ENCODE results near the gene ABI1.

The ABI1 gene

GRCh38 chr10:26746061-26746460 lies 114.7 kb downstream of the ABI1 start:
- no peak for DNase-seq

DNA sequence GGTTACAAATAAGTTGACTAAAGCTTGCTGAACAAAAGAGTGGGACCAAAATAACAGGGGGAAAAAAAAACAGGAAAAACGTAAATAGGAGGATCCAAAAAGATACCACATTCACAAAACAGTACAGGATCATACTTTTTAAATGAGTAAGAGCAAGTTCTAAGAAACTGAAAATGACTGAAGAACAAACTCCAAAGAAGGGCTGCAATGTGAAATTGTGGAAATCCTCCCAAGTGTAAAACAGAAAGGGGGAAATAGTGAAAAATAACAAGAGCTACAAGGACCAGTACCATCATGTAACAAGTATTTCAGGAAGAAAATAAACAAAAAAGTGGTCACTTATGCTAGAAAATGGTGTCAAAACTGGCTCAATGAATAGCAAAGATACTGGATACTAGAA lies 116.9 kb downstream of the ABI1 start:
- no peak for DNase-seq

- DNase-seq, result no peak
Observed at GRCh38 chr10:26743091-26743490, 117.7 kb downstream of the ABI1 start.

DNA sequence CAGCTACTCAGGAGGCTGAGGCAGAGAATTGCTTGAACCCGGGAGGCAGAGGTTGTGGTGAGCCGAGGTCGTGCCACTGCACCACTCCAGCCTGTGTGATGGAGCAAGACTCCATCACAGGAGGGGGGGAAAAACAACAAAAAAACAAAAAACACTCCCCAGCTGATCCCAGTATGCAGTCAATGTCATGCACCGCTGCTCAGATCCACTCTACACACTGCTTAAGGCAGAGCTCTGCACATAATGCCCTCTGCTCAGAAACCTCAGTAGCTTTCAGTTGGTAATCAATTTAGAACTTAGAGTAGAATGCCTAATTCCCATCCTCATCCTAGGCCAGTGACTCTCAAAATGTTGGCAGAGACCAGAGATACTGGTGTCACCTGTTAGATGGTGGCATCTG lies 119.4 kb downstream of the ABI1 start:
- DNase-seq, result no peak

DNA sequence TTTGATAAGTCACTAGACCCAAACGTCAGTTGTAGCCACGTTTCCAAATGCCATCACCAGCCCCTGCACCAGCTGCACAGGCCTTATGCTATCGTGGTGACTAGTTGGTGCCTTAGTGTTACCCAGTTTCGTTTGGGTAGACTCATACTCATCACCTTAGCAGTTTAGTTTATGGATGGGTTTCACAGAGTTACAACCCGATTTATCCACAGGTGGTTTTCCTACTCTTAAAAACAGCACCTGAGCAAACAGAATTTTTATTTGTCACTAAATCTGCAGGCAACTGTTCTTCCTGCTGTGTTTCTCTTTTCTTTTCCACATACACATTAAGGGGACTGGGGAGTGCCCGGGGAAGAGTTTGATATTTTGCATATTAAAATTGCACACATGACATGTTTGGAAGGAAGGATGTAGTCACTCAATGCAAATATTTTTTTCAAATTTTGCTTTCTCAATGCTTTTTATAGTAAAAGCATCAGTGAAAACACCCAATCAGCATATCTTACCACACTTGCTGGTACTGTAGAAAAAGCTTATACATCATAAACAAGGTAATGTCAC lies 121.6 kb downstream of the ABI1 start:
- no peak for DNase-seq

DNA sequence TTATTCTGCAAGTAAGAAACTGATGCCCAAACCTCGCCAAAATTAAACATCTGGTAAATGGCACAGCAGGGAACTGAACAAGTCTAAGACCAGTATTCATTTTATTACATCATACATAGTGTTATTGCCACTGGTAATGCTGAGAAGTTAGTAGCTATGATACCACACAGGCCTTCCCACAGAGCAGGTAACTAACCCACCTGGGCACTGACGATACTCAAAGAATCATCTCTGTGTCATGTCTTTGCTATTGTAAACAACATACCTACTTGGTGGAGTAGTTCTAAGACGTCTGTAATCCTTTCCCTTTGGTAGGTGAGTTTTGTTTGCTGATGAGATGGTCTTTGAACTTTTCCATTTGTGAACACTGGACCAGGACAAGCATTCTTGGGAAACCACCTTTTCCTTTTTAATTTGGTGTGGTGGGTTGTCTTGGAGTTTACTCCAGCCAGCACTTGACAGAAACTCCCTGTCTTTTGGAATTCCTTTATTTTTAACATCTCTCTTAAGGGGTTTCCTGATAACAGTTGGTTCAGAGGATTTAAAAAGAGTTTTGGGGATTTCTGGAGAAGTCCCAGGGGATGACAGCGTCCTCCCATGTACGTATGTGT lies 122.4 kb downstream of the ABI1 start:
- DNase-seq, result no peak

- DNase-seq, result peak; percentile 71
Observed at GRCh38 chr10:26737730-26738129, 123.0 kb downstream of the ABI1 start.

GRCh38 chr10:26735435-26735834 lies 125.3 kb downstream of the ABI1 start:
- DNase-seq, result no peak

- no peak for DNase-seq
Observed at GRCh38 chr10:26733750-26734568, 126.8 kb downstream of the ABI1 start.

DNA sequence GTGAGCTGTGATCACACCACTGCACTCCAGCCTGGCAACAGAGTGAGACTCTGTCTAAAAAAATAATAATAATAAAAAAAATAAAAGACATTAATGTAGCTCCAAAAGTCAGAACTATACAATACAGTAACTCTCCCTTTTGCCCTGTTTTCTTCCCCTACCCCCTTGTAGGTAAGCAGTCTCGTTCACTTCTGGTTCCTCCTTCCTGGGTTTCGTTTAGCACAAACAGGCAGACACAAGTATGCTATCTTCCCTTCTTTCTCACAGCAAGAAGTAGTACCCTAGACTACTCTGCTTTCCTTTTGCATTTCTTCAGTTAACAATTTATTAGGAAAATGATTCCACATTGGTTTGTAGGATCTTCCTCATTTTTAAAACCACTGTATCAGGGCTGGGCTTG lies 130.2 kb downstream of the ABI1 start:
- DNase-seq, result no peak

GRCh38 chr10:26729395-26729794 lies 131.4 kb downstream of the ABI1 start:
- DNase-seq, result no peak

DNA sequence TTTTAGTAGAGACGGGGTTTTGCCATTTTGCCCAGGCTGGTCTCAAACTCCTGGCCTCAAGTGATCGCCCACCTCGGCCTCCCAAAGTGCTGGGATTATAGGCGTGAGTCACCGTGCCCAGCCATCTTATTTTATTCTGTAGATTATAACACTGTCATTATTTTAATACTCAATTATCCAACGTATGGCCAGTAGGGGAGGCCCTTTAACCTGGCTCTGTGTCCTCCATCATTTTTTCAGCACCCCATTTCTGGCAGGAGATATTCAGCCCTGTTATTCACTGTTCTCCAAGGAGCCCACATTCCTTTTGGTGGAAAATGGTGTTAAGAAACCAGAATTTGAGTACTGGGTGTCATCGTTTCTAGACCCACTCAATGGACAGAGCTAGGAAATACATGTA lies 131.8 kb downstream of the ABI1 start:
- no peak for DNase-seq

DNA sequence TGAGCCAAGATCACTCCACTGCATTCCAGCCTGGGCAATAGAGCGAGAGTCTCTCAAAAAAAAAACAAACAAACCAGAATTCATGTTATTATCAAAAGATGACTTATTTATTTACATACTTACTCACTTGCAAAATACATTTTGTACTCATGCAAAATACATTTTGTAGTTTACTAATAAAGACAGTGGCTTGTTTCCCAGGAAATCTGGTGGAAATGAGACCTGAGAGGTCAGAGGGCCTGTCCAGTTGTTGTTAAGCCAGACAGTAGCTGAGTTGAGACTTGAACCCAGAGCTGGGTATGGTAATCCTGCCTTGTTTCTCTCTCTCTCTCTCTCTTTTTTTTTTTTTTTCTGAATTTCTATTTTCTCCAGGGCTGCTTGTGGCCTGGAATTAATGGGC lies 133.8 kb downstream of the ABI1 start:
- no peak for DNase-seq

GRCh38 chr10:26725837-26726727 lies 134.7 kb downstream of the ABI1 start:
- DNase-seq, result peak; percentile 78

DNA sequence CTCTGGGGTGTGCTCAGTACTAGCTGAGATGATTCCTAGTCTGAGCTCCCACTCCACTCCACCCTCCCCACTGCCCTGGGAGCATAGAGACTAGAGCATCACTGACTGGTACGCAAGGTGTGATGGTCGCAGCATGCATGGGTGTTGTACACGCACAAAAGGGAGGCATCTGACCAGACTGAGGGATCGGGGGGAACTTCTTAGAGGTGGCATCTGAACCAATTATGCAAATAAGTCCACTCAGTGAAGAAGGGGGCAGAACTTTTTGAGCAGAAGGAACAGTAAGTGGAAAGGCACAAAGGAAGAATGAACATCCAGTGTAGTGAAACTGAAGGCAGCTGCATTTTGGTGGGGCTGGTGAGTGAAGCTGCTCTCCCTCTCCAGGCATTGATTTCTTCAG lies 137.7 kb downstream of the ABI1 start:
- DNase-seq, result no peak

- peak; percentile 67 for DNase-seq
Observed at GRCh38 chr10:26721561-26721960, 139.2 kb downstream of the ABI1 start.

DNA sequence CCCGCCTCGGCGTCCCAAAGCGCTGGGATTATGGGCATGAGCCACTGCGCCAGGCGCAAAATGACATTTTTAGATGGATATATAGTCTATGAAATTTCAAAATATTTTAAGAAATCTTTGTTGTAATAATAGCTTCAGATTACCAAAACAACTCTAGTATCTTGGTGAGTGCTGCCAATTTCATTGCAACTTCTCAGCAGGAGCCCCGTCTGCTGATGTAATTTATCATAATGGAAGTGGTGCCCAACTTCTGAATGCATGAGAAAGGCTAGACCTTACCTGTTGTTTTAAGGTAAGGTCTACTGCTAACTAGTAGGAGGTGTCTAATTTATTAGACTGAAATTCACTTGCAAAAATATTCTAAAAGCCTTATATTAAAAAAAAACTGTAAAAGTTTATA lies 143.3 kb downstream of the ABI1 start:
- no peak for DNase-seq

DNA sequence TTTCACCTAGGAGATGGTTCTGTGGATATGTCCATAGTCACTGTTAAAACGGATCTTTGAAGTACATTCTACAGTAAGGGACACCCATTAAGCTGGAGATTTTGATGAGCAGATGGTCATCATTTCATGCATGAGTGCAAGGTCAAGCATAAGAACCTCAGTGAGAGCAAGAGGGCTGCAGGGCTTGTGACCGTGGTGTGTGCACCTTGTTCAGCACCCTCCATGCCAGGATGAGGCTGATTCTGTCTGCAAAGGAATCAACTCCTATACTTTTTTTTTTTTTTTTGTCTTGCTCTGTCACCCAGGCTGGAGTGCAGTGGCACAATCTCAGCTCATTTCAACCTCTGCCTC lies 145.6 kb downstream of the ABI1 start:
- DNase-seq, result no peak

DNA sequence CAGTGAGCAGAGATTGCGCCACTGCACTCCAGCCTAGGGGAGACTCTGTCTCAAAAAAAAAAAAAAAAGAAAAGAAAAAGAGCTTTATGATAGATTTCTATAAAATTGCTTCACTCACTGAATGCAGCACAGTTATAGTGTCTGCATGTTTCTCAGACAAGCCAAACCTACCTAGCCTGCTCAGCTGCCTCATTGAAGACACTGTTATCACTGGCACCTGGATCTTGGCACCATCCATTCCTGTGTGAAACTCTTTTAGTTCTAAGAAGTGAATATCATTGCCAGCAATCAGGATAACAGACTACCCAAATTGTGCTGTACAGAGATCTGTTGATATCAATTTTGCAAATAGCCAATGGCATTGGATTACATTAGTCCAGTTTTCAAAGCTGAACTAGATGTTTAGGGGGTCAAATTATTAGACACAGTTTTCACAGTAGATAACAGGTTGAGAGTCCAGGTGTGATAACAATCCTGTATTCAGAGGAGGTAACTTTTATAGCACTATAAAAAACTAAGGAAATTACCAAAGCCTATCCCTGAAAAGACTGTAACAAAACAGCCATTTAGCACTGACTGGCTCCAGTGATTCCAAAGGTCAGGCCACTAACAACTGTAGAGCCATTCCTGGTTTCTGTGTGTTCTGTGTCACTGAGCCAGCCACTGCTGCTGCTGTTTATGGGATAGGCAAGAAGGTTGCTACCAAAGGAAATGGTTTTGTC lies 146.2 kb downstream of the ABI1 start:
- no peak for DNase-seq

GRCh38 chr10:26711324-26711723 lies 149.4 kb downstream of the ABI1 start:
- DNase-seq, result no peak

DNA sequence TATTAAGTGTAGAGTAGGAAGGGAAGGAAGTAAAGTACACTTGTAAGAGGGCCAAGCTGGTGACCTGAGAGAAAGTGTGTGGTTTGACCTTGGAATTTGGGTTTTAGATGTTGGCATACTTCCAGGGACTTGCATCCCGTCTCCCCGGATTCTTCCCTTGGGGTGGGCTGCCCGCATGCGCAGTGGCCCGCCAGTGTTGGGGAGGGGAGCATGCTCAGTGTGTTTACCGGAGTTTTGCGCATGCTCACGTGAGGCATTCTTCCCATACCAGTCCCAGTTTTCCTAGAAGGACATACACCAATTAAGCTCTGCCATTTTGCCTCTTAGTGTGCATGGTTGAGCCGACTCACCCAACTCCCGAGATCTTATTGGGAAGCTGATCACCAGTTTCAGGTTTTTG lies 153.8 kb downstream of the ABI1 start:
- DNase-seq, result no peak

DNA sequence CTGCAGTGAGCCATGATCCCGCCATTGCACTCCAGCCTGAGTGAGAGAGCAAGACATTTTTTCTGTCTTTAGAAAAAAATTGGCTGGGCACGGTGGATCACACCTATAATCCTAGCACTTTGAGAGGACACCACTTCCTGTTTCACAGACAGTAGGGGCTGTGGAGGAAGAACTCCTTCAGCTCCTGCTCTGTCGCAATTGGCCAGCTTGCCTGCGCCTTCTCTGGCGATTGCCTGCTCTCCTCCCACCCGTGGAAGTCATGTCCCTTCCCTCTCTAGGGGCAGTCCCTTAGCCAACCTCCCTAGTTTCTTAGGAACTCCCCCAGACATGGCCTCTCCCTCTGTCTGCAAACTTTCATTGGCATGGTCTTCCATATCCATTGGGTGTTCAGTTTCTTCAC lies 154.6 kb downstream of the ABI1 start:
- no peak for DNase-seq

DNA sequence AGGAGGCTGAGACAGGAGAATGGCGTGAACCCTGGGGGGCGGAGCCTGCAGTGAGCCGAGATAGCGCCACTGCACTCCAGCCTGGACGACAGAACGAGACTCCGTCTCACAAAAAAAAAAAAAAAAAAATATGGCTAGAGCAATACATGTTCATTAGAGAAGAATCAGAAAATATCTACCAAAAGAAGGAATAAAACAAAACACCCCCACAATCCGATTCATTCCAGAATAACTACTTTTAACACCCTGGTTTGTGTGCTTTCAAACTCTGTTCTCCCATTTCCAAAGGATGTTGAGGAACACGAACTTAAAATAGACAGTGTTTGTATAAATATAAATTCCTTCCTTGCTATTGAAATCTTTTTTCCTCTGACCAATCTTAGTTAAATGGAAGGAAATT lies 156.8 kb downstream of the ABI1 start:
- no peak for DNase-seq
